ENCODE measurements around the gene NEDD4L.

The NEDD4L gene

DNA sequence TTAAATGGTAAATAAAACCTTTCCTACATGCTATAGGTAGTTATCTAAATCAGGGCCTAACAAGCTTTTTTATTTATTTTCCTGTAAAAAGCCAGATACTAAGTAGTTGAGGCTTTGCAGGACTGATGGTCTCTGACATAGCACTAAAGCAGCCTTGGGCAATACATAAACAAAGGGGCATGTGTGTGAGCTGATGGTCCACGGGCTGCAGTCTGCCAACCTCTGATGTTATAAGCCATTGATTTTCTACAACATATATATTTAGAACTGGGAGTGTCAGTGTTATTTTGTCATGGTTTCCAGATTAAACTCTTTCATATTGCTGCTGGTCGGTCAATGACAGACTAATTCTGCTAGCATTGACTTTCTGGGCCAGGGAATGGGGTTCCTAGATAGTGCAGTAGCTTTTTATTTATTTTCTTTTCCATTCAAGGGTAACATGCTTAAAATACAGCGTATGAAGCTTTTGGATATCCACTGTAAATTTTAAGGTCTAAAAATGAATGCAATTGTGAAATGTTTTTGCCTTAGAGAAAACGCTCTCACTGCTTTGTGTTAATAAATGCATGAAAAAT is 134.0 kb downstream of the NEDD4L start:
- no peaks in the 10 kb centered on the region for H3K9me3 ChIP-seq
- no peaks in the 10 kb centered on the region for H3K27me3 ChIP-seq
- H3K4me1 ChIP-seq = 0 out of 2 replicates have a peak, but pooled peaks cover 2% of the 10 kb centered on the region
- TF ChIP-seq, protein P1, sequence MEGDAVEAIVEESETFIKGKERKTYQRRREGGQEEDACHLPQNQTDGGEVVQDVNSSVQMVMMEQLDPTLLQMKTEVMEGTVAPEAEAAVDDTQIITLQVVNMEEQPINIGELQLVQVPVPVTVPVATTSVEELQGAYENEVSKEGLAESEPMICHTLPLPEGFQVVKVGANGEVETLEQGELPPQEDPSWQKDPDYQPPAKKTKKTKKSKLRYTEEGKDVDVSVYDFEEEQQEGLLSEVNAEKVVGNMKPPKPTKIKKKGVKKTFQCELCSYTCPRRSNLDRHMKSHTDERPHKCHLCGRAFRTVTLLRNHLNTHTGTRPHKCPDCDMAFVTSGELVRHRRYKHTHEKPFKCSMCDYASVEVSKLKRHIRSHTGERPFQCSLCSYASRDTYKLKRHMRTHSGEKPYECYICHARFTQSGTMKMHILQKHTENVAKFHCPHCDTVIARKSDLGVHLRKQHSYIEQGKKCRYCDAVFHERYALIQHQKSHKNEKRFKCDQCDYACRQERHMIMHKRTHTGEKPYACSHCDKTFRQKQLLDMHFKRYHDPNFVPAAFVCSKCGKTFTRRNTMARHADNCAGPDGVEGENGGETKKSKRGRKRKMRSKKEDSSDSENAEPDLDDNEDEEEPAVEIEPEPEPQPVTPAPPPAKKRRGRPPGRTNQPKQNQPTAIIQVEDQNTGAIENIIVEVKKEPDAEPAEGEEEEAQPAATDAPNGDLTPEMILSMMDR (IDR thresholded peaks at IDR 0.05; ENCODE audit: low read depth, low read length) = no peak
- H3K36me3 ChIP-seq = no peaks in the 10 kb centered on the region
- no peak for DNase-seq
- H3K4me3 ChIP-seq (ENCODE audit: low read depth, low read length) = no peak overlapping the region

DNA sequence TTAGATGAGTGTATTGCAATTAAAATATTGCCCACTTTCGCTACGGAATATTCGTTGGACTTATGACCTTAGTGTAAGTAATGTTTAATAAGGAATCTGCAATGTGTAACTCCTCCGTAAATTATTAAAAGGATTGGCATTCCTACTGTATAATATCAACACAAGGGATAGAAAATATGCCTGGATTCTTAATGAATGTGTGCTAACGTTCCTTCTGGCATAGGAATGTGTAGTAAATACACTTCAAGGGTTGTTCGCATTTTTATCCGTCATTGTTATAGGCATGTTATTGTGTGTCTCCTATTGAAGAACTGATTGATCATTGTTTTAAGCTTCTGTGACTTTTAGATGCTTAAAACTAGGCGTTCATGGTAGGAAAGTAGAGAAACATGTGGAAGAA is 134.5 kb downstream of the NEDD4L start:
- H3K27me3 ChIP-seq = no peaks in the 10 kb centered on the region
- H3K36me3 ChIP-seq = no peaks in the 10 kb centered on the region
- DNase-seq = no peak
- H3K4me3 ChIP-seq (ENCODE audit: low read depth, low read length) = no peak overlapping the region
- TF ChIP-seq, protein P1 (IDR thresholded peaks at IDR 0.05; ENCODE audit: low read depth, low read length) = no peak
- H3K9me3 ChIP-seq = no peaks in the 10 kb centered on the region
- H3K4me1 ChIP-seq = 0 out of 2 replicates have a peak, but pooled peaks cover under 1% of the 10 kb centered on the region

DNA sequence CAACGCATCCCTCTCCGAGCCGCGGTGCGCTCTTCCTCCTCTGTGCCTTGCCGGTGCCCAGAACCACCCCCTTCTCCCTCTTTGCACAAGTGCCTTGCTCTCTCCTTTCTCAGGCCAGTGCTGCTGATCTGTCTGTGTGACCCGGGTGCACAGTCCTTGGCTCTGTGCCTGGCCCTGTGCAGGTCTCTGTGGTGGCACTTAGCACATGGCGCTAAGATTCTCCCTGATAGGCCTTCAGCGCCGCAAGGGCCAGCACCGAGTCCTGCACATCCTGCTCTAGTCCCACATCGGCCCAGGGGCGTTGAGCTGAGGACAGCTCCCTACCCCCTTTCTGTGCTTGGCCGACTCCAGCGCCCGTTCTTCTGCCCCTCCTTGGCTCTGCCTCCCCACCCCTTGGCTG is 136.1 kb downstream of the NEDD4L start:
- Histone ChIP-seq H3K4me3 (ENCODE audit: low read depth, low read length) (no peak overlapping the region), H3K4me1 (no peaks in the 10 kb centered on the region), H3K36me3 (no peaks in the 10 kb centered on the region), H3K9me3 (no peaks in the 10 kb centered on the region), H3K27me3 (no peaks in the 10 kb centered on the region)
- DNase-seq = peak; percentile 24
- TF ChIP-seq, protein P1 (IDR thresholded peaks at IDR 0.05; ENCODE audit: low read depth, low read length) = no peak

DNA sequence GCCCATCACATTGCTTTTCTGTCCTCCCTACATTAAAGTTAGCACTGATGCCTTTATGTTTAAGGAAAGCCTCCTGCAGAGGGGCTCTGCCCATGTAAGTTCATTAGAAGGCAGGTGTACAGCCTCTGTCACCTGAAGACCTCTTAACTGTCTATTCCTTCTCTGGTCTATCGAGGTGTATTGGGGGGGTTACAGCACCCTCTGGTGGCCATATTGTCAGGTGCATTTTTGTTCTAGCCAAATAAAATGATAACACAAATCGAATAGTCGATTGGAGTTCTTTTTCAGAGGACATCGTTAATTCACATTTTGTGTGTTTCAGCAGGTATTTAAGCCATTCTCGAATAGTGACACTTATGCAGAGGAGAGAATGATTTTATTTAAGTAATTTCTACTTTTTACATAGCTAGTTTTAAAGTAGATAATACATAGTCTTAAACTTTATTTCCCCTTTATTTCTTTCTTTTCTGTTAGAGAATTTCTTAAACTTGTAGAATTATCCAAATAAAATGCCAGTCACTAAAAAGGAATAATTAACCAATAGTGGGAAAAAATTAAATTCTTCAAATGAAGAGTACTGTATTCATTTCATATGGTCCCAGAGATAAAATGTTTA is 136.8 kb downstream of the NEDD4L start:
- Histone ChIP-seq H3K4me1 (no peaks in the 10 kb centered on the region), H3K27me3 (no peaks in the 10 kb centered on the region), H3K4me3 (ENCODE audit: low read depth, low read length) (no peak overlapping the region), H3K9me3 (no peaks in the 10 kb centered on the region), H3K36me3 (no peaks in the 10 kb centered on the region)
- TF ChIP-seq, protein P1 (IDR thresholded peaks at IDR 0.05; ENCODE audit: low read depth, low read length) = peak; percentile 78
- DNase-seq = peak; percentile 55

DNA sequence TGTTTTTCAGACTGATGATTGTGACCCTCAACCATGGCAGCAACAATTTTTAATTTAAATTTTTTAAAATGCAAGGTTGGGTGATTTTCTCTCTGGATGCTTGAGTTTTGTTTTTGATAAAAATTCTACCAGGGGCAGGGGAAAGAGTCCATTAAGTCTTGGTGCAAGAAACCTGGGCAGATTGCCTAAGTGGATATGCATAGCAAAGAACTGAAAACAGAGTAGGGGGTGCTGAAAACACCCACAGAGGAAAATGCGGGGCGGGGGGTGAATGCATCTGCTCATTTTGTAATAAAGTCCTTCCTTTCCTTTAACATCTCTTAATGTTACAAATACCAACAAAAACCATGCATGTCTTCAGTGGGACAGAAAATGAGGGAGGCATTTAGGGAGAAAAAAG is 138.0 kb downstream of the NEDD4L start:
- TF ChIP-seq, protein P1 (IDR thresholded peaks at IDR 0.05; ENCODE audit: low read depth, low read length) = no peak
- no peaks in the 10 kb centered on the region for H3K9me3 ChIP-seq
- no peaks in the 10 kb centered on the region for H3K4me1 ChIP-seq
- no peak for DNase-seq
- no peaks in the 10 kb centered on the region for H3K36me3 ChIP-seq
- H3K4me3 ChIP-seq (ENCODE audit: low read depth, low read length) = no peak overlapping the region
- H3K27me3 ChIP-seq = no peaks in the 10 kb centered on the region

DNA sequence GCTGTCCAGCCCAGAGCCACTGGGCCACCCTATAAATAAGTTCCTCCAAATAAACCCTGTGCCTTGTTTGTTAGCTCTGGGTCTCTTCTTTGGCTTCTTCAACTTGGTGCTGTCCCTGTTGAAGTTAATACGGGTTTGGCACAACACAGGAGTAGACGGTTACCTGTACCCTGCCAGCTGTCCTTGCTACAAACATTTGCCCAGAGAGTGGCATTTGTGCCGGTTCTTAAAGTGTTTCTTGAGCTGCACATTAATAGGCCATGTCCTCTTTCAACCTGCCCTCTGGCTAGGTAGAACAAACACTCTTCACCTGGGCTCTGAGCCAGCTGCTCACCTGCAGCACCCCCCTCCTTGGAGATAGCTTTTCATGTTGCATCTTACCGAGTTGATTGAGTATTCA is 139.2 kb downstream of the NEDD4L start:
- H3K4me1 ChIP-seq = no peaks in the 10 kb centered on the region

More for the DNA sequence above, 139.2 kb downstream of the NEDD4L start:
- H3K27me3 ChIP-seq = no peaks in the 10 kb centered on the region
- no peaks in the 10 kb centered on the region for H3K9me3 ChIP-seq
- no peak for DNase-seq
- TF ChIP-seq, protein P1 (IDR thresholded peaks at IDR 0.05; ENCODE audit: low read depth, low read length) = no peak
- H3K36me3 ChIP-seq = no peaks in the 10 kb centered on the region
- no peak overlapping the region for H3K4me3 ChIP-seq (ENCODE audit: low read depth, low read length)
